HG02943 (cell line): ENCODE results near the gene PPM1J.
A peak's percentile ranks its signal among the peaks of the same experiment; 100 is the strongest.
"Not testable (repeated sequence)": the region's sequence is repeated elsewhere in the genome, so short reads cannot be mapped to it uniquely, and the experiment has no call there.

Experiments used
- ATAC-seq: cut with Tn5 transposase; IDR thresholded peaks from one replicate; pipeline ENCODE4 v1.9.1; 2021; ENCODE audit warnings: mild to moderate bottlenecking, low read depth, moderate library complexity; ENCODE audit not compliant: unreplicated experiment

The PPM1J gene, protein sequence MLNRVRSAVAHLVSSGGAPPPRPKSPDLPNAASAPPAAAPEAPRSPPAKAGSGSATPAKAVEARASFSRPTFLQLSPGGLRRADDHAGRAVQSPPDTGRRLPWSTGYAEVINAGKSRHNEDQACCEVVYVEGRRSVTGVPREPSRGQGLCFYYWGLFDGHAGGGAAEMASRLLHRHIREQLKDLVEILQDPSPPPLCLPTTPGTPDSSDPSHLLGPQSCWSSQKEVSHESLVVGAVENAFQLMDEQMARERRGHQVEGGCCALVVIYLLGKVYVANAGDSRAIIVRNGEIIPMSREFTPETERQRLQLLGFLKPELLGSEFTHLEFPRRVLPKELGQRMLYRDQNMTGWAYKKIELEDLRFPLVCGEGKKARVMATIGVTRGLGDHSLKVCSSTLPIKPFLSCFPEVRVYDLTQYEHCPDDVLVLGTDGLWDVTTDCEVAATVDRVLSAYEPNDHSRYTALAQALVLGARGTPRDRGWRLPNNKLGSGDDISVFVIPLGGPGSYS

DNA sequence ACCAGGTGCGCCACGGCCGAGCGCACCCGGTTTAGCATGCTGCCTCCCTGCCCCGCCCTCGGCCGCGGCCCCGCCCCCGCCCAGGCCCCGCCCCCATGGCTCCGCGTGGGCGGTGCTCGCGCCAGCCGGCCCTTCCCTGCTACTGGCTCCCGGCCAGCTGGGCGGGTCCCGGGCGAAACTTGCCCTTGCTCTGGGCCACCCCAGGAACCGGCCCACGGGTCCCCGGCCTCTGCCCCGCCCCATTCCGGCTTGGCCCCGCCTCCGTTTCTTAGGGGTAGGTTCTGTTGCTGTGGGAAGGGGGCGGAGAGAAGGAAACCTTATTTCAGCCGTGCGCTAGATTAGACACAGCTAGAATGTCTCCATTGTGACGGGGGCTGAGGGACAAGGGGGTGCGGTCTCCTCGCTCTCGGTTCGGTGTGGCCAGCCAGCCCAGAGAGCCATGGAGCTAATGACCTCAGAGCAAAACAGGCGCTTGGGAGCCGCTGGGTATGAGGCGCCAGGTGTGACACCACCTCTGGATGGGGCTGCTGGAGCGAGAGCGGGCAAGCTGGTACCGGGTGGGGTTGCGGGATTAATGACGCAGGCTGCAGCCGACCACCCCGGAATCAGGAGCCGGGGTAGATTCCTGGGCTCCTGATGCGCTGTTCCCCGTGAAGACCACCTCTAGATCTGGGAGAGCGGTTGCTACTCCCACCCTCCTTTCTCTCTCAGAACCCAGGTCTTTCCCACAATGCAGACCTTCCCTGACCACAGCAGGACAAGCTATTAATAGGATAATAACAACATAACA, at the start of gene PPM1J:
TSS of gene PPM1J (minus strand) at position 69 of the 790 bp plus-strand sequence. CDS start at position 38, 31 bp downstream.
- ATAC-seq, result peak; percentile 75

DNA sequence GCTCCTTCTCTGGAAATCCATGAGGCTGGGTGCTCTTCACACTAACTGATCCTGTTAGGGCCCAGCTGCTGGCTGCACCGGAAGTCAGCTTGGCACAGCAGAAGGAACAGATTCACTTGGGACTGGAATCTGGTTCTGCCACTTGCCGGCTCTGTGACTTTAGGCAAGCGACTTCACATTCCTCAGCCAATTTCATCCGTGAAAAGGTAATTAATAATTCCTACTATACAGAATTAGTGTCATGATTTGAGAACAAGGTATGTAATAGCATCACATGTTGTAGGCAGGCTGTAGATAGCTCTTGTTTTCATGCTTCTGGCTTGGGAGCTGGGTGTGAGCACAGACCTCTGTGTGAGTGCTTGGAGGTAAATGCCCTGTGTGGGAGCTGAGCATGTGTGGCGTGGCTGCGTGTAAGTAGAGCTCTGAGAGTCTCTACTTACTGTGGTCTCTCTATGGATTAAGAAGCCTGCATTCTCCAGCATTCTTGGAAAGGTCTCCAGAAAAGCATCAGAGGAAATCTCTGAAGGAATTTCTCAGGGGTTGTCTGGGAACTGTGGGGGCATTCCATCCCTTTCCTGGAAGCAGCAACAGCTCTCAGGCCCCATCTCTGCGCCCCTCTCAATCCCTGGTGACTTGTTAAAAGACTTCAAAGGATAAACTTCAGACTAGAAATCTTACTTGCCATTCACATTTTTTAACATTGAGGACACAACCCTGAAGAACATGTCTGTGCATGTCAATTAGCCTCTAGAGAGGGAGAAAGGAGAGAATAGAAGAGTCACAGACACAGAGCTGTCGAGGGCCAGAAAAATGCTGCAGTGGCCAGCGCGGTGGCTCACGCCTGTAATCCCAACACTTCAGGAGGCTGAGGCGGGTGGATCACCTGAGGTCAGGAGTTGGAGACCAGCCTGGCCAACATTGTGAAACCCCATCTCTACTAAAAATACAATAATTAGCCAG, 47.7 kb upstream of the PPM1J start:
- ATAC-seq, result no peak

DNA sequence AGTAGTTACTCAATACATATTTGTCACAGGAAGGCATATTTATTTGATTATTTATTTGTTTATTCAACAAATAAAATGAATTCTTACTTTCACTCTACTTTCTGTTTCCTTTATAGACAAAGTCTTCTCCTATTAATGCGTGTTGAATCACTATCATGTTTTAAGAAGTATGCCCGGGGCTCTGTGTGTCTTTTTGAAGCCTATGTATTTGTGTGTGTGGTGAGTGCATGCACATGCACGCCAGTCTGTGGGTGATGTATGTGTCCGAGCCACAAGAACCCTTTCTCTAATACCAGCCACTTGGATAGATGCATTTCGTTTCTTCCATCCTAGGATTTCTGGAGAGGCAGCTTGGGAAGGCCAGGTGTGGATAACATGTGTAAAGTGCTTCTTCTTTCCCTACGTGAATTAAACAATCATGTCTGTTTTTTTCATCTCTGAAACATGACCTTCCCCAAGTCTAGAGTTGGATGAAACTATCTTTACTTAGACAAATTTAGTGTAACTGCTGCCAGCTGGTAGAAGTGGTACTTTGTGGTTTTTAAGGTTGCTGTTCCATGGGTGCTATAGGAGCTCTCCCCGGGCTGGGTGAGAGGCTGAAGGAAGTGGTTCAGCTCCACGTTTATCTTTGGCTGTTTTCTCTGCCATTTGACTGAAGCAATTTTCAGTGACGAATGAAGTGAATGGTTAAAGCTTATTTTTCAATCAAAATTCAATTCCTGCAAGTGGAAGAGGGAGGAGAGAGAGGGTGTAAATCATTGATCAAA, 46.8 kb upstream of the PPM1J start:
- no peak for ATAC-seq

DNA sequence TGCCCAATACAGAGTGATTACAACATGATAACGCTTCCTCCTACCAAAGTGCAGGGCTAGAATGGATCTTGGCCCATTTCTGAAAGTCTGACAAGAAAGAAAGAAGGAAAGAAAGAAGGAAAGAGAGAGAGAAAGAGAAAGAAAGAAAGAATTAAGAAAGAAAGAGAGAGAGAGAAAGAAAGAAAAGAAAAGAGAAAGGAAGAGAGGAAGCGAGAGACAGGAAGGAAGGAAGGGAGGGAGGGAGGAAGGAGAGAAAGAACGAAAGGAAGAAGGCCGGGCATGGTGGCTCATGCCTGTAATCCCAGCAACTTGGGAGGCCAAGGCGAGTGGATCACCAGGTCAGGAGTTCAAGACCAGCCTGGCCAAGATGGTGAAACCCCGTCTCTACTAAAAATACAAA, 44.1 kb upstream of the PPM1J start:
- no peak for ATAC-seq

DNA sequence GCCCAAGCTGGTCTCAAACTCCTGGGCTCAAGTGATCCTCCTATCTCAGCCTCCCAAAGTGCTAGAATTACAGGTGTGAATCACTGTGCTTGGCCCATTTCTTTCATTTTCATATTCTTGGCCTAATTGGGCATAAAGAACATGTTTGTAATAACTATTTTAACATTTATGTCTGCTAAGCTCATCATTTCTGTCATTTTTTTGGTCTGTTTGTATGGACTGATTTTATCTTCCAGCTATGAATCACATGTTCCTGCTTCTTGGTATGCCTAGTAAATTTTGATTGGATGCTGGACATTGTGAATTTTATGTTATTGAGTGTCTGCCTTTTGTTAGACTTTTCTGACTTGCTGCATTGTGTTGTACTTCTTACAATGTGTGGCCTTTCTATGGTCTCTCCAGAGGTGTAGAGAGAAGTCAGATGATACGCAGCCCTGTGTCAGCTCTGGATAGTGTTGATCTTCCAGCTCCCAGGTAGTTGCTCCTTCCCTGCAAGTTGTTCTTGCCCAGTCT, 39.0 kb upstream of the PPM1J start:
- no peak for ATAC-seq

DNA sequence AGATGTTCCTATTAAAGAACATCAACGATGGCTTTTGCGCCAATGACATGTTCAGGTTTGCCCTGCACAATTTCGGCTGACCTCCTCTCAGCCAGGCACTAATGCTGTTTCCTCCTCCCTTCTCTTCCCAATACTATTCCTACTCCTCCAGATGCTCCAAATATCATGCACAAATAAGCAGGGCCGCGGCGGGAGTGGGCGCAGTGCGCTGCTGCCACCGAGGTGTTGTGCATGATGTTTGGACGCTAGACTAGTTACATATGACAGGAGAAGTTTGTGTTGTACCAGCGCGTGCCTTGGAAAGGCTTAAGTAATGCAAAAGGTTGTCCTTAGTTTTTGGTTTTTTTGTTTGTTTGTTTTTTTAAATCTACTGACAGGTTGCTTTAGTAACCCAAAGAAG, 33.3 kb upstream of the PPM1J start:
- ATAC-seq, result no peak

DNA sequence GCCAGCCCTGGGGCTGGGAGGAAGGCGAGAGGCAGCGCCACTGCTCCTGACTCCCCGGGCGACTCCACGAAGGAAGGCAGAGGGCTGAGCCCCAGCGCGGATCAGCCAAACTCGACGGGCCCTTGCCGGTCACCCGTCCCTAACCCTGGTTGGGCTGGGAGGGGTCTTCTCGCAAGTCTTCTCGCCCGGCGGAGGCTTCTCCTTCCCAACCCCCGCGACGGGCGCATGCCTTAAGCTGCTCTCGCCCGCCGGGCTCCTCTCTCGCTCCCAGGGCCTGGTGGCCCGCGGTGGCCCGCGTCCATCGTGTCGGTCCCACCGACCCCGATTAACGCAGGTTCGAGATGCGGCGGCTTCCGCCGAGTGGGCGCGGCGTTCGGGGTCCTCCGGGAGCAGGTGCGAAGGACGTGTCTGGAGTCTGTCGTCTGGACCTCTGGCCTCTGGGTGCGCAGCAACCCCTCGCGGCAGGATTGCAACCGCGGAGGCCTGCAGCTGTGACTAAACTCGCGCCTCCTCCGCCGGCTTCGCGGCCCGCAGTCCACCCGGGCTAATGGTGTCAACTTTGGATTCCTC, 29.0 kb upstream of the PPM1J start:
- ATAC-seq, result no peak

DNA sequence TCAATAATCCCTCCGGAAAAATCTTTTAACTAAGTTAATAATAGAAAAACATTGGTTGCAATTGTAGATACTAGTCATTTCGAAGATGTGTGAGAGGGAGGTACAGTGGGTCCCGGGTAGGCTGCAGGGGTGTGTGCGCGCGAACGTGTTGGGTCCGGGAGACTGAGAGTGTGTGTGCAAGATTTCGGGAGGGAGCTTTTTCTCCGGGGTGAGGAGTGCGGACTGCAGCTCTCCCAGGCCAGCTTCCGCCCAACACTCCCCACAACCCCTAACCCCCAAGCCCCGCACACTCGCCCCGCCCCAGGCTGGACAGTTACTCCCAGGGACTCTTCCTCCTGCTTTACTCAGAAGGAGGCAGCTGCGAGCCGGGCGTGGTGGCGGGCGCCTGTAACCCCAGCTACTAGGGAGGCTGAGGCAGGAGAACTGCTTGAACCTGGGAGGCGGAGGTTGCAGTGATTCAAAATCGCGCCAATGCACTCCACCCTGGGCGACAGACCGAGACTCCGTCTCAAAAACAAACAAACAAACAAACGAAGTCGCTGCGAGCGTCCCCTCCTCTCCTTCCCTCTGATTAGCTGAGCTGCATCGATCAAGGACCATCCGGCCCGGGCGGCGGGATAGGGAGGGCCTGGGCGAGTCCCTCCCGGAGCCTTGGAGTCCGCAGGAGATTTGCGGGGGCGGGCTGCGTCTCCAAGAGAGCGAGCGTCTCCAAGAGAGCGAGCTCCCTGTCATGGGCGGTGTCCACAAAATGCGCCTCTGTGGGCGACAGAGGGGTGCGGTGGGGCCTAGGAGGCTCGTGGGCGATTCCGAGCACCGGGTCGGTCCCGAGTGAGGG, 28.3 kb upstream of the PPM1J start:
- no peak for ATAC-seq

DNA sequence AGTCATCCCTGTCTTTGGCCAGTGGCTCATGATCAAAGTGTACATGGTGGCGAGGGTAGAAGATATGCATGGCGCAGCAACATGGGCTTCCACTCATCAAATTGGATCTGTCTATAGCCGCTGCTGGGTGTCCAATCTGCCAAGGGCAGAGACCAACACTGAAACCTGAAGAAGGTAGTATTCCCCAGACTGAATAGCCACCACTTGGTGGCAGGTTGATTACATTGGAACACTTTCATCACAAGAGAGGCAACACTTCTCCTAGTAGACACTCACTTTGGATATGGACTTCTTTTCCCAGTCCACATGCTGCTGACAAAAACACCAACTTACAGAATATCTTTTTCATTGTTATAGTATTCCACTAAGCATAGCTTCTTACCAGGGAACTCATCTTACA, 22.4 kb upstream of the PPM1J start:
- ATAC-seq, result no peak

DNA sequence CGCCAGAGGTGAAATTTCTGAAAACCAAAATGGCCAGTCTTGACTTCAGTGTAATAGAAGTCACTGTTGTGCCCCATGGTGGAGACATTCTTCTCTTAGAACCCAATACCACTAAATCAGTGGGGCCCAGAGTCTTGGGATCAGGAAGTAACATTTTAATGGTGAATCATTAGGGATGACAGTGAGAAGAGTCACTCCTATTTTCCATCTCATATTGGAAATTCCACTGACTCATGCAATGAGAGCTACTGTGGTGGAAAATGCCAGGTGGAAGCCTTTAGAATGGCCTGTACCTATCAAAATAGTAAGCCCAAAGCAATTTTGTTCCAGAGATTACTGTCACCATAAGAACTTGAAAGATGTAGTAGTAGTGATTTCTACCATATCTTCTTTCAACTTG, 20.6 kb upstream of the PPM1J start:
- ATAC-seq, result no peak

DNA sequence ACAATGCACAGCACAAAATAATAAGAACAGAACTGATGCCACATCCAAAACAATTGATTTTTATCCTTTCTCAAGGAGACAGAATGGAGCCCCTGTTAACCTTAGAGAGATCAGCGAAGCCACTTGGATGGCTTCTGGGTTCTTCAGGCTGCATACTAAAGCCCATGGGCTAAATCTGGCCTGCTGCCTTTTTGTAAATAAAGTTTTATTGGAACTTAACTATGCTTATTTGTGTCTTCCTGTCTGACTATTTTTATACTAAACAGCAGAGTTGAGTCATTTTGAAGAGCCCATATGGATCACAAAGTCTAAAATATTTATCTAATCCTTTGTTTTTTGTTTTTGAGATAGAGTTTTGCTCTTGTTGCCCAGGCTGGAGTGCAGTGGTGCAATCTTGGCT, 16.3 kb upstream of the PPM1J start:
- no peak for ATAC-seq

DNA sequence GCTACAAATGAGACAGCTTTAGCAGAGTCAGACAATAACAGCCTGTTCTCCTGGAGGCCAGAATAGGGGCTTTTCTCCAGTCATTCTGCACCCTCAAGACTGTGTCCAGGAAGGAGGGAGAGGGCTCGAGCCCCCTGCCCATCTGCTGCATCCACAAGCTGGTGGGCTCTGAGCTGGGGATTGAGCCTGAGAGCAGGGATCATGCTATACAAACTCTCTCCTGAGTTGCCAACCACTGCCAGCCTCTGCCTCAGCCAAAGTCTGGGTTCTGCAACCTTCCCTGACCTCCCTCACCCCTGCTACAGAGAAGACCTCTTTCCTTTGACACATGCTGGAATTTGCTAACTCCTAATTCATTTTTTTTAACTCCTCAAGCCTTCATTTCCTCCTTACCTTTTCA, 14.8 kb upstream of the PPM1J start:
- ATAC-seq, result no peak

DNA sequence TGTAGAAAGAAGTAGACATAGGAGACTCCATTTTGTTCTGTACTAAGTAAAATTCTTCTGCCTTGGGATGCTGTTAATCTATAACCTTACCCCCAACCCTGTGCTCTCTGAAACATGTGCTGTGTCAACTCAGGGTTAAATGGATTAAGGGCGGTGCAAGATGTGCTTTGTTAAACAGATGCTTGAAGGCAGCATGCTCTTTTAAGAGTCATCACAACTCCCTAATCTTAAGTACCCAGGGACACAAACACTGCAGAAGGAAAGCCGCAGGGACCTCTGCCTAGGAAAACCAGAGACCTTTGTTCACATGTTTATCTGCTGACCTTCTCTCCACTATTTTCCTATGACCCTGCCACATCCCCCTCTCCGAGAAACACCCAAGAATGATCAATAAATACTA, 13.9 kb upstream of the PPM1J start:
- ATAC-seq, result not testable (repeated sequence)

DNA sequence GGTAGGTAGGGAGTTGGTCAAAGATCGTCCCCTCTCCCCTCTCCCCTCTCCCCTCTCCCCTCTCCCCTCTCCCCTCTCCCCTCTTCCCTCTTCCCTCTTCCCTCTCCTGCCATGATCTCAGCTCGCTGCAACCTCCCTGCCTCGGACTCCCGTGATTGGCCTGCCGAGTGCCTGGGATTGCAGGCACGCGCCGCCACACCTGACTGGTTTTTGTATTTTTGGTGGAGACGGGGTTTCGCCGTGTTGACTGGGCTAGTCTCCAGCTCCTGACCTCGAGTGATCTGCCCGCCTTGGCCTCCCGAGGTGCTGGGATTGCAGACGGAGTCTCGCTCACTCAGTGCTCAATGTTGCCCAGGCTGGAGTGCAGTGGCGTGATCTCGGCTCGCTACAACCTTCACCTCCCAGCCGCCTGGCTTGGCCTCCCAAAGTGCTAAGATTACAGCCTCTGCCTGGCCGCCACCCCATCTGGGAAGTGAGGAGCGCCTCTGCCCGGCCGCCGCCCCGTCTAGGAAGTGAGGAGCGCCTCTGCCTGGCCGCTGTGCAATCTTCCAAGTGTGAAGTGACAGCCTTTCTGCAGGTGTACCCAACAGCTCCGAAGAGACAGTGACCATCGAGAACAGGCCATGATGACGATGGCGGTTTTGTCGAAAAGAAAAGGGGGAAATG, 13.3 kb upstream of the PPM1J start:
- not testable (repeated sequence) for ATAC-seq

DNA sequence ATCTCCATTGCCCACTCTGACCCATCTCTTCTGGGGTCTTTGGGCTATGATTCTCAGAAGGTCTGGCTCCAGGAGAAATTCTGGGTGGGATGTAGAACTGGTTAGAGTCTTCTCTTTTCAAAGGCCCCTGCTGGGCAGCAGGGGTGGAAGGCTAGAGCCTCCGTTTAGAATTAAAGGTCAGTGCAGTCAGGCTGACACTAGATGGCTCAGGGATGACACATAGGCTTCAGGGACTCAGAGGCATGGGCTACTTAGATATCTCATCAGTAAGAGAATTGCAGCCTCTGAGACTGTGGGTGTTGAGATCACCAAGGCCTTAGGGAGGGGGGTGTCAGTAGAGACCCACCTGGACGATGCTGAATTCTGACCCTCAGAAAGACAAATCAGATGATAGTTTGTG, 12.6 kb upstream of the PPM1J start:
- ATAC-seq, result no peak

DNA sequence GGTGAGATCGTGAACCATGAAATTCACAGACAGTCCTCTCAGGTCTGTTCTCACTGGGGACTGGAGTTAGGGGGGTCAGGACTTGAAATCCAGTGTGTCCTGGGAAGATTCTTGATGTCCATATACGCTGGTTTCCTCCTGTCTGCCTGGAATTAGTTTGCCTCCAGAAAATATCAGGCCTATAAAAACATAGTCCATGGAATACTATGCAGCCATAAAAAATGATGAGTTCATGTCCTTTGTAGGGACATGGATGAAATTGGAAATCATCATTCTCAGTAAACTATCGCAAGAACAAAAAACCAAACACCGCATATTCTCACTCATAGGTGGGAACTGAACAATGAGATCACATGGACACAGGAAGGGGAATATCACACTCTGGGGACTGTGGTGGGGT, 9.1 kb upstream of the PPM1J start:
- not testable (repeated sequence) for ATAC-seq

DNA sequence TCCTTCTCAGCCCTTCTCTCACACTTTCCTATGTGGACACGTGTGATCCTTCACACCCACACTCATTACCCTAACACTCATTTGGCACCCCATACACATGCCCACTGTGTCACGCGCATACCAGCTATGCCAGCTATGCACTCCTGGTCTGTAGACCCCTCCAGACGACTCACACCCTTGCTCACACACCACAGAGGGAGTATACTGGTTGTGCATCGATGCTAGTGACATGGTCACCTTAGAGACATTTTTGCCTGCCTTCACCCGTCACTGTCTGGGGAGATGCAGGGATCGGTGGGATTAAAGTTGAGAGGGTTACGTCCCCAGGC, 8.3 kb upstream of the PPM1J start:
- no peak for ATAC-seq
